Smooth muscle cell (in vitro differentiated cells): Measurements from ENCODE around the gene ZNF324. TPM values are rescaled to one million over a fixed set of nuclear protein-coding genes. Genes with fewer than 3 reads are reported as not detected.

Experiments
- DNase-seq: peaks from one replicate; lab custom pipeline; 2025; ENCODE audit not compliant: unreplicated experiment; lab: John Stamatoyannopoulos, UW
- H2AFZ ChIP-seq: fragments of 200-600 bp; sonication (generic); 2 replicates; pipeline ENCODE4 v1.6.0; 2016; ENCODE audit warnings: antibody characterized with exemption, low read depth, mild to moderate bottlenecking
- H3F3A ChIP-seq: fragments of 200-600 bp; sonication (generic); 2 replicates; pipeline ENCODE4 v1.6.0; 2017; ENCODE audit warnings: antibody characterized with exemption, low read depth
- H3K27ac ChIP-seq: fragments of 200-600 bp; sonication (generic); 2 replicates; pipeline ENCODE4 v1.5.1; 2016; ENCODE audit warnings: low read depth, mild to moderate bottlenecking
- H3K27me3 ChIP-seq: fragments of 200-600 bp; sonication (generic); 2 replicates; pipeline ENCODE4 v1.6.1; 2016; ENCODE audit warnings: low read depth, mild to moderate bottlenecking
- H3K36me3 ChIP-seq: fragments of 200-600 bp; sonication (generic); 2 replicates; pipeline ENCODE4 v1.5.1; 2016; ENCODE audit warnings: low read depth
- H3K4me1 ChIP-seq: fragments of 200-600 bp; sonication (generic); 2 replicates; pipeline ENCODE4 v1.5.1; 2016; ENCODE audit warnings: low read depth
- H3K4me2 ChIP-seq: fragments of 200-600 bp; sonication (generic); 2 replicates; pipeline ENCODE4 v1.6.0; 2016; ENCODE audit warnings: mild to moderate bottlenecking
- H3K4me3 ChIP-seq: fragments of 200-600 bp; sonication (generic); 2 replicates; pipeline ENCODE4 v1.5.1; 2016; ENCODE audit warnings: mild to moderate bottlenecking
- H3K79me2 ChIP-seq: fragments of 200-600 bp; sonication (generic); 2 replicates; pipeline ENCODE4 v1.6.0; 2016; ENCODE audit warnings: low read depth, mild to moderate bottlenecking
- H3K9ac ChIP-seq: fragments of 200-600 bp; sonication (generic); 2 replicates; pipeline ENCODE4 v1.6.0; 2016; ENCODE audit warnings: low read depth
- H3K9me3 ChIP-seq: fragments of 200-600 bp; sonication (generic); replicated peaks from 2 replicates; pipeline ENCODE4 v1.5.1; 2016; ENCODE audit warnings: low read depth
- H4K20me1 ChIP-seq: fragments of 200-600 bp; sonication (generic); 2 replicates; pipeline ENCODE4 v1.6.0; 2016; ENCODE audit warnings: low read depth
- WGBS: methylation state at CpG from one replicate; pipeline ENCODE4 v1.1.7; 2016; ENCODE audit warnings: low lambda C conversion rate; 5-methylcytosine and 5-hydroxymethylcytosine counted together
- polyA plus RNA-seq: library from polyadenylated mRNA; unstranded; fragments of >200 nt; fragmentation: Nextera tagmentation; extraction: Ambion mirVana; gene quantifications from 2 replicates; pipeline ENCODE4 v1.2.1, GENCODE V29; 2016
- total RNA-seq: library from RNA; depleted of rRNA; stranded (reverse); fragments of >200 nt; gene quantifications from 2 replicates; pipeline ENCODE4 v1.2.3, GENCODE V29; 2014
- TF ChIP-seq, protein P1 (sequence below): fragments of 200-600 bp; sonication (generic); IDR thresholded peaks from 2 replicates; pipeline ENCODE4 v1.5.1; 2017; ENCODE audit warnings: borderline replicate concordance, mild to moderate bottlenecking, antibody characterized with exemption; ENCODE audit not compliant: insufficient read depth, poor library complexity, severe bottlenecking

Gene ZNF324
- total and polyA plus RNA-seq, 2 experiments from 2014 or later: 8.8 to 10.2 TPM

DNA sequence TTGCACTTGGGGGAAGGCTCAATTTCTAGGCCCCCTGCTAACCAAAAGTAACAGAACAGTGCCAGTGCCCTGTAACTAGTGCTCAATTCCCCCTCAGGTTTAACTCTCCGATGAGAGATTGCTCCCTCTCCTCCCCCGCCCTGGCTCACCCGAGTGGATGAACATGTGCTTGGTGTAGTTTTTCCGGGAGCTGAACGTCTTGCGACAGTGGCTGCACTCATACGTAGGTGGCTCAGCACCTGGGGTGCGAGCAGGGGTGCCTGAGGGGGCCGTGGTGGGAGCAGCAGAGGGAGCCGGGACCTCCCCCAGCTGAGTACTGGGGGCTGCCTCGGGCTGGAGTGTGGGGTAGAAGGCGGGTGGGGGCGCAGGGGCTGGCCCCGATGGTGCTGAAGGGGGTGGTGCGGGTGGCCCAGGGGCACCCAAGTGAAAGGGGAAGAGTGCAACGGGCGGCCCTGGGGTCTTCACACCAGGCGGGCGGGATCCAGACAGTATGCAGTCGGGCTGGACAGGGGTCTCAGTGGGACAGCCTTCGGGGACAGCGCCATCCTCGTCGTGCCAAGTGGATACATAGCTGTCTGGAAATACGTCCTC, 49.5 kb downstream of the ZNF324 start:
- no peak overlapping the region for H3K4me2 ChIP-seq
- no peaks in the 10 kb centered on the region for H3K9me3 ChIP-seq
- H3K4me3 ChIP-seq: no peak overlapping the region
- 96% methylated on average over 18 of the region's 25 CpGs for WGBS
- peaks cover 46% of the 10 kb centered on the region for H3K79me2 ChIP-seq
- DNase-seq: no peak
- TF ChIP-seq, protein P1, sequence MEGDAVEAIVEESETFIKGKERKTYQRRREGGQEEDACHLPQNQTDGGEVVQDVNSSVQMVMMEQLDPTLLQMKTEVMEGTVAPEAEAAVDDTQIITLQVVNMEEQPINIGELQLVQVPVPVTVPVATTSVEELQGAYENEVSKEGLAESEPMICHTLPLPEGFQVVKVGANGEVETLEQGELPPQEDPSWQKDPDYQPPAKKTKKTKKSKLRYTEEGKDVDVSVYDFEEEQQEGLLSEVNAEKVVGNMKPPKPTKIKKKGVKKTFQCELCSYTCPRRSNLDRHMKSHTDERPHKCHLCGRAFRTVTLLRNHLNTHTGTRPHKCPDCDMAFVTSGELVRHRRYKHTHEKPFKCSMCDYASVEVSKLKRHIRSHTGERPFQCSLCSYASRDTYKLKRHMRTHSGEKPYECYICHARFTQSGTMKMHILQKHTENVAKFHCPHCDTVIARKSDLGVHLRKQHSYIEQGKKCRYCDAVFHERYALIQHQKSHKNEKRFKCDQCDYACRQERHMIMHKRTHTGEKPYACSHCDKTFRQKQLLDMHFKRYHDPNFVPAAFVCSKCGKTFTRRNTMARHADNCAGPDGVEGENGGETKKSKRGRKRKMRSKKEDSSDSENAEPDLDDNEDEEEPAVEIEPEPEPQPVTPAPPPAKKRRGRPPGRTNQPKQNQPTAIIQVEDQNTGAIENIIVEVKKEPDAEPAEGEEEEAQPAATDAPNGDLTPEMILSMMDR: no peak
- no peak overlapping the region for H3K27ac ChIP-seq
- peaks cover 4% of the 10 kb centered on the region for H4K20me1 ChIP-seq
- H3K36me3 ChIP-seq: no peaks in the 10 kb centered on the region
- no peaks in the 10 kb centered on the region for H3K27me3 ChIP-seq
- H3K4me1 ChIP-seq: peaks cover 10% of the 10 kb centered on the region
- no peak overlapping the region for H3K9ac ChIP-seq
- no peak overlapping the region for H2AFZ ChIP-seq
- no peaks in the 10 kb centered on the region for H3F3A ChIP-seq

DNA sequence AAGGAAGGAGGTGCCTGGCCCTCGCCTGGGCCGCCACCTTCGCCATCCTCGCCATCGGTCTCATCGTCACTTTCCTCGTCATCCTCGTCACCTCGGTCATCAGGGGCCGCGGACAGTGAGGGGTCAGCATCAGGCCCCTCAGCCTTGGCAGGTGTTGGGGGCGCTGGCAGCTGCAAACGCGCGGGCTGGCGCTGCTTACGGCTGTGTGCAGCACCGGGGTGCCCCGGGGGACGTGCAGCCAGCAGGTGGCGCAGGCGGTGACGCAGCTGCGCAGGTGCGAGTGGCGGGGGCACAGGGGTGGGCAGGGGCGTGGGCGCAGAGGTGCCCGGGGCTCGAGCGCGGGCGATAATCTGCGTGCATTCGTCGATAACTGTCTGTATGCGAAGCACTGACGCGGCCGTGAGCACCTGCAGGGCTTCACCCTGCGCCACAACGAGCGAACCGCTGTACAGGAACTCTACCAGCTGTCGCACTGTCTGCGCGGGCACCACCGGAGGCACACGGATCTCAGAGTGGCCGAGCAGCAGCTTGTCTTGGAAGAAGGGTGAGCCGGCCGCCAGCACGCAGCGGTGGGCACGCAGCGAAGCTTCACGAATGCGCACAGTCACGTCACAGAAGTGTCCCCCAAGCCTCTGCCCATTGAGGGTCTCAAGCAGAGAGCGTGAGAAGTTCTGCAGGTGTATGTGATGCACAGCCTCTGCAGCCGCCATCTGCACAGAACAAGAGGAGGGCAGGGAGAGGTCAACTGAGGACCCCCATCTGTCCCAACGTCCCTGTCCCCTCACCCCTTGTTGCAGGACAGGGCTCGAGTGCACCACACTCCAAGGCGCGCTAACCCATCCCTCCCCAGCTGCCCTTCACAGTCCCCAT, 50.3 kb downstream of the ZNF324 start:
- no peak overlapping the region for H3K4me2 ChIP-seq
- peaks cover 4% of the 10 kb centered on the region for H4K20me1 ChIP-seq
- H2AFZ ChIP-seq: no peak overlapping the region
- 97% methylated on average over 45 of the region's 65 CpGs for WGBS
- H3K4me3 ChIP-seq: no peak overlapping the region
- H3K27me3 ChIP-seq: no peaks in the 10 kb centered on the region
- no peaks in the 10 kb centered on the region for H3F3A ChIP-seq
- H3K9me3 ChIP-seq: no peaks in the 10 kb centered on the region
- no peak overlapping the region for H3K9ac ChIP-seq
- H3K36me3 ChIP-seq: no peaks in the 10 kb centered on the region
- DNase-seq: no peak
- TF ChIP-seq, protein P1: no peak
- peaks cover 46% of the 10 kb centered on the region for H3K79me2 ChIP-seq
- peaks cover 10% of the 10 kb centered on the region for H3K4me1 ChIP-seq
- H3K27ac ChIP-seq: no peak overlapping the region

DNA sequence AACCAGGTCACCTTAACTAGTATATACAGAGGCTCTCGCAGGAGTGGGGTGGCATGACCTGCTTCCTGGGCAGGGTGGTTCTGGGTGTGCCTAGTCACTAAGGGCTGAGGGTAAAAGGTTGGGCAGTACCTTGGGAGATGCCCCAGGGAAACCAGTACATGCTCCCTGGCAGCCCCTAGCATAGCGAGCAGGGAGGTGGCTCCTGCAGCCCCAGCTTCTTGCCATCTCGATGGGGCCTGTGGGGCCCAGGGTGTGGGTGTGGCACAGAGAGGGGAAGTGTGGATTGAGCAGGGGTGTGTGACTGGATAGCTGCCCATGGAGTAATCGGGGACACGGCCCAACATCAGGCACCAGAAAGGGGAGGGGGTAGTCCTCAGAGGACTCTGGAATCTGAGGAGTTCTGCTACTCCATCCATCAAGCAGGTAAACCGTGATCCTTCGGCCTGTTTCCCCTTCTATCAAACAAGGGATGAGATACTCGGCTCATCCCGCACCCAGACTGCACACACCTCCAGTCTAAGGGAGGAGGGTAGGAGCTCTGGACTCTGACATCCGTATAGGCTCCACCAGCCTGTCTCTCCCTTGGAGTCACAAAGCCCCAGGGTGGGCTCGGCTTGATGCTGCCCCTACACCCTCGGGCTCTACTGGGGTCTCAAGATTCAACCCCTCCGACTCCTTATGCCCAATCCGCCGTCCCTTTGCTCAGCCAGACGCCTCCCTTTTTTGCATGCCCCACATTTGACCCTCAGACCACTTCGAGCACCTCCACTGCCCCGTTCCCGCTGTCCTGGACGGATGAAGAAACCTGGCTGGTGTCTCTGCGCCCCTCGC, 51.6 kb downstream of the ZNF324 start:
- peak overlapping the region; percentile 90 for H3K4me2 ChIP-seq
- TF ChIP-seq, protein P1: no peak
- peaks cover 46% of the 10 kb centered on the region for H3K79me2 ChIP-seq
- WGBS: 30% methylated on average over 22 of the region's 22 CpGs
- H3K4me1 ChIP-seq: peaks cover 10% of the 10 kb centered on the region
- H3K9me3 ChIP-seq: no peaks in the 10 kb centered on the region
- H3K9ac ChIP-seq: peak overlapping the region; percentile 85
- peak overlapping the region; percentile 65 for H3K4me3 ChIP-seq
- peak overlapping the region; percentile 82 for H3K27ac ChIP-seq
- H3F3A ChIP-seq: no peaks in the 10 kb centered on the region
- no peak overlapping the region for H2AFZ ChIP-seq
- no peaks in the 10 kb centered on the region for H3K36me3 ChIP-seq
- no peaks in the 10 kb centered on the region for H3K27me3 ChIP-seq
- peaks cover 4% of the 10 kb centered on the region for H4K20me1 ChIP-seq
- no peak for DNase-seq
